ENCODE data around the gene THUMPD2.

DNA sequence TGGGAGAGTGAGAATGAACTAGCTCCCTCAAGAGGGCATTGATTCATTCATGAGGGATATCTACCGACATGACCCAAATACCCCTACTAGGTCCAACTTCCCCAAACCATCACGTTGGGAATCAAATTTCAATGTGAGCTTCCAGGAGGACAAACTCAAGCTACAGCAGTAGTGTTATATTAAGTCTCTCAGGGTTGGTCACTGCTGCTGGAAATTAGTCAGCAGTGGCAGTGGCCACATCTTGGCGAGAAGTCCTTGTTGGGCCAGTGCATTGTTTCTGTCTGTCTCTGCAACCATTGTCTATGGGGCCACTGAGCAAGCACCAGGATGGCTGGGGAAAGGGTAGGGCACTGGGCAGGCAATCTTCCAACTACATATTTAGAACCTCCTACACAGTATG lies 47.5 kb downstream of the THUMPD2 start:
- TF ChIP-seq BHLHE40 (IDR thresholded peaks at IDR 0.05; ENCODE audit: borderline replicate concordance) (no peak), FOXM1 (IDR thresholded peaks at IDR 0.05; ENCODE audit: borderline replicate concordance) (no peak), FOXA1 (IDR thresholded peaks at IDR 0.05) (no peak), ARNT (IDR thresholded peaks at IDR 0.05) (no peak), SP1 (IDR thresholded peaks at IDR 0.05) (no peak), ELF4 (IDR thresholded peaks at IDR 0.05) (no peak), NFRKB (IDR thresholded peaks at IDR 0.05) (no peak), SUZ12 (IDR thresholded peaks at IDR 0.05) (no peak)

Measured in HEK293T (cell line).